ENCODE results near the gene ACTA1.
"Not testable (repeated sequence)": the region's sequence is repeated elsewhere in the genome, so short reads cannot be mapped to it uniquely, and the experiment has no call there.

ACTA1 gene

GRCh38 chr1:229434005-229434640 is at the start of gene ACTA1:
Gene ACTA1, minus strand, starts transcription at chr1:229434094. Its CDS starts 979 bp downstream, at chr1:229433115.
- DNase-seq: no peak

- DNase-seq: no peak
Measured at GRCh38 chr1:229482511-229482910, 48.6 kb upstream of the ACTA1 start.

DNA sequence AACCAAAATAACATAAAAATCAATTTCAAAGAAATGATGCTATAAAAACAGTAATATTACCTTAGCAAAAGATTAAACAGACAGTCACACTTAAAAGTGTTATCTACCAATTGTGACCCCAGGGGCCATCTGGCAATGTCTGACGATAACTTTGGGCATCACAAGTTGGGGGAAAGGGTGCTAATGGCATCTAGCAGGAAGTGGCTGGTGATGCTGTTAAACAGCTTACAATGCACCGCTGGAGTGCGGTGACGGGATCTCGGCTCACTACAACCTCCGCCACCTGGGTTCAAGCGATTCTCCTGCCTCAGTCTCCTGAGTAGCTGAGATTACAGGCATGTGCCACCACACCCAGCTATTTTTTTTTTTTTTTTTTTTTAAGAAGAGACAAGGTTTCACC is 46.6 kb upstream of the ACTA1 start:
- DNase-seq: no peak

GRCh38 chr1:229479660-229480399 is 45.9 kb upstream of the ACTA1 start:
- DNase-seq: no peak

DNA sequence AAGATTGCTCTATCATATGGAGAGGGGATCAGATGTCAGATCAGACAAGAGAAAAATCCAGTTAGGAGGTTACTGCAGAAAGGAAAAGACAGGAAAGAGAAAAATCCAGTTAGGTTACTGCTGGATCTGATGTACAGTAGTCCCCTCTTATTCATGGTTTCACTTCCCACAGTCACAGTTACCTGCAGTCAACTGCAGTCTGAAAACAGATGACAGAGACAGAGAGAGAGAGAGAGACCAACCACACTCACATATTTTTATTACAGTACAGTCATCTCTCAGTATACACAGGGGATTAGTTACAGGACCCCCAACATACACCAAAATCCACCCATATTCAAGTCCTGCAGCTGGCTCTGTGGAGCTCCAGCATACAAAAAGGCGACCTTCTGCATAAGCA is 45.0 kb upstream of the ACTA1 start:
- no peak for DNase-seq

DNA sequence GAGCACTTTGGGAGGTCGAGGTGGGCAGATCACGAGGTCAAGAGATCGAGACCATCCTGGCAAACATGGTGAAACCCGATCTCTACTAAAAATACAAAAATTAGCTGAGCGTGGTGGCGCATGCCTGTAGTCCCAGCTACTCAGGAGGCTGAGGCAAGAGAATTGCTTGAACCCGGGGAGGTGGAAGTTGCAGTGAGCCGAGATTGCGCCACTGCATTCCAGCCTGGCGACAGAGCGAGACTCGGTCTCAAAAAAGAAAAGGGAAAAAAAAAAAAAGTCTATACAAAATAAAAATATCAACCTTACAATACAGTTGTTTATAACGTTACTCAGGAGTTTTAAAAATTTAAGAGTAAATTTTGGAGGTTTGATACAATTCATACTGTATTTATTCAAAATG is 42.0 kb upstream of the ACTA1 start:
- not testable (repeated sequence) for DNase-seq

DNA sequence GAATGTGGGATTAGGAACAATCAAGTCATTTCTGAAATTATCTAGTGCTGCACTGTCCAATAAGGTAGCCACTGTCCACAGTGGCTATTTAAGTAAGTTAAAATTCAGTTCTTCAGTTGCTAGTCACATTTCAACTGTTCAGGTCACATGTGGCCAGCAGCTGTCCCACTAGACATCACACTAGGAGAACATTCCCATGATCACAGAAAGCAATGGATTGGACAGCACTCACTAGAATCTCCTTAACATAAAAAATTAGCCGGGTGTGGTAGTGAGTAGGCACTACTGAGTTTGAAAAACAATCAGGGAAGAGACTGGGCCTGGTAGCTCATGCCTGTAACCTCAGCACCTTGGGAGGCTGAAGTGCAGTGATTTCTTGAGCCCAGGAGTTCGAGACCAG is 40.6 kb upstream of the ACTA1 start:
- DNase-seq: no peak

- no peak for DNase-seq
Measured at GRCh38 chr1:229471175-229471574, 37.3 kb upstream of the ACTA1 start.

DNA sequence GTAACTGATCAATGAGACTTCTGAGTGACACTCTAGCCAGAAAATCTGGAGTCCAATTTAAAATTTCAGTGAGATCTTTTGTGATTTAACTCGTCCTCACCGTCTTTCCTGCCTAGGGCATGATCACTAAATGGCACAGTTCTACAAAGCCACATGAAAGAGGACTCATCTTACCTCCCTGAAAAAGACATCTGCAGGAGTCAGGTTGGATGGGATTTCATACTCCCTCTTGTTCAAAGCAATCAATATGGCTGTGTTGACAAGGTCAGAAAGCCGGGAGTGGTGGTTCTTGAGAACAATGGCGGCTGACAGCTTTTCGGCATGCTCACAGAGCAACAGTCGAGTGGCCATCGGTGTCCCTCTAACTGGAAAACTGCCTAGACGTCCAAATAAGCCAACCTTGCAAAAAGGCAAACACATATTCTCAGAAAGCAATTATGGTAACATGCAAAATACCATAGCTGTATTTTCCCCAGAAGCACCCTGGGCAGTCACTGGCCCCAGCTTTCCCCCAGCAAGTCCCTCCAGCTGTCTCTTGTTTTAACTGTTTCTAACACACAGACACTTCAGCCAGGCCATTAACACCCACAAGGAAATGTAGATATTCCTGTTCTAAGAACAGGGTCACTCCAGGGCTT is 36.6 kb upstream of the ACTA1 start:
- DNase-seq: no peak

GRCh38 chr1:229466887-229467286 is 33.0 kb upstream of the ACTA1 start:
- no peak for DNase-seq

GRCh38 chr1:229464672-229465071 is 30.8 kb upstream of the ACTA1 start:
- no peak for DNase-seq

DNA sequence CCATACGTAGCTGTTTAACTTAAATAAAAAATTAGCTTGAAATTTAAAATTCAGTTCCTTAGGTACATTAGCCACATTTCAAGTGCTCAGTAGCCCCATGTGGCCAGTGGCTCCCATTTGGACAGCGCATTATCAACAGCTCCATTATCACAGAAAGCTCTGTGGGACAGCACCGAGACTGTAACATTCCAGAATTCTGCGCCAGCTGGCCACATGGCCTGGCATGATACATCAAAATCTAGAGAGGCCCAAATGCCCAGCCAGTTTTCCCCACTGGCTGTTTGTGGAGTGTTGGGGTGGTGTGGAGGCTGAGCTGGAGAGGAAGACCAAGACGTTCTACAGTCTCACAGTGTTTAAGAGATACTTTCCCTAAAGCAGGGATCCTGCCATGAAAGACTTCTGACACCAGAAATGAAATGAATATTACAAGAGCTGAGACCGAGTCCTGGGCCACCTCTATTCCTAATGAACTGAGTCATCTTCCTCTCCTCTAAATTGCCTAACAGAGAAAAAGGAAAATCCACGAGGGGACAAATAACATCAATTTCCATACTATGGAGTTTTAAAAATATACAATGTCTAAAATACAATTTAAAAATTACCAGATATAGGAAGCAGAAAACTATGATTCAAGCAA is 27.3 kb upstream of the ACTA1 start:
- no peak for DNase-seq

DNA sequence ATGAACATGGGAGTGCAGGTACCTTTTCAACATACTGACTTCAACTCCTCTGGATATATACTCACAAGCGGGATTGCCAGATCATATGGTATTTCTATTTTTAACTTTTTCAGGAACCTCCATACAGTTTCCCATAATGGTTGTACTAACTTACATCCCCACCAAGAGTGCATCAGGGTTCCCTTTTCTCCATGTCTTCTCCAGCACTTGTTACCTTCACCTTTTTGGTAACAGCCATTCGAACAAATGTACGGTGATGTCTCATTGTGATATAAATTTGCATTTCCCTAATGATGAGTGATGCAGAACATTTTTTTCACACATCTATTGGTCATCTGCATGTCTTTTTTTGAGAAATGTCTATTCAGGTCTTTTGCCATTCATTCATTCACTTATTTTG is 25.9 kb upstream of the ACTA1 start:
- DNase-seq: no peak

- DNase-seq: no peak
Measured at GRCh38 chr1:229457436-229457835, 23.5 kb upstream of the ACTA1 start.

DNA sequence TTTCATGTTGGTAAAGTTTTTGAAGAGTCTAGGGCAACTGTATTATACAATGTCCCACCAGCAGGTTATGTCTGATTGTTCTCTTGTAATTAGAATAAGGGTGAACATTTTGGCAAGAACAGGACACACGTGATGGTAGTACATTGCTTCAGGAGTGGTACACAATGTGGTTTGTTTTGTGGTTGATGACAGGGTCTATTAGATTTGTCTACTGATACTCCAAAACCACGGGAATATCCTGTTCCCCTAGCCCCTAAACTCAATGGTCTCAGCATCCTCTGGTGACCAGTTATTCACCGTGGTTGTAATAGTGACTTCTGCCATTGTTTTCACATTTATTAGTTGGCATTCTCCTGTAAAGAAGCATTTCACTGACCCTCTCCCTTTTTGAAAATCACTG is 22.1 kb upstream of the ACTA1 start:
- no peak for DNase-seq

- no peak for DNase-seq
Measured at GRCh38 chr1:229454056-229454455, 20.2 kb upstream of the ACTA1 start.

- no peak for DNase-seq
Measured at GRCh38 chr1:229452956-229453801, 19.3 kb upstream of the ACTA1 start.

DNA sequence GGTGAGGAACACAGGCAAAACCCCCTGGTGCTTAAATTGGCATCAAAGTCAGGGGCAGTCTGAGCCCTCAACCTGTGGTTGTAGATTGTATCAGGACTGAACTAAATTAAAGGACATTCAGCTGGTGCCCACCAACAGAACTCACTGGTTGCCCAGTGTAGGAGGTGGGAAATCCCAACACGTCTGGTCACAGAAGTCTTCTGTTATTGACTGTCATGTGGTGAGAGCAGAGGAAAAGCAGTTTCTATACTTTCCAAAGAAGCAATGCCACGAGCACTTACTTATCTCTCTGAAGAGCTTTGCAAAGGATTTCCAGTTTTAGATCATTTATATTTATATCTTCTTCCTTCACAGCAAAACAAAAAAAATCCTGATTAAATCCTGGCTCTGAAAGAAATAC is 15.0 kb upstream of the ACTA1 start:
- DNase-seq: no peak

- no peak for DNase-seq
Measured at GRCh38 chr1:229448354-229448753, 14.5 kb upstream of the ACTA1 start.

- DNase-seq: no peak
Measured at GRCh38 chr1:229447809-229448252, 13.9 kb upstream of the ACTA1 start.

DNA sequence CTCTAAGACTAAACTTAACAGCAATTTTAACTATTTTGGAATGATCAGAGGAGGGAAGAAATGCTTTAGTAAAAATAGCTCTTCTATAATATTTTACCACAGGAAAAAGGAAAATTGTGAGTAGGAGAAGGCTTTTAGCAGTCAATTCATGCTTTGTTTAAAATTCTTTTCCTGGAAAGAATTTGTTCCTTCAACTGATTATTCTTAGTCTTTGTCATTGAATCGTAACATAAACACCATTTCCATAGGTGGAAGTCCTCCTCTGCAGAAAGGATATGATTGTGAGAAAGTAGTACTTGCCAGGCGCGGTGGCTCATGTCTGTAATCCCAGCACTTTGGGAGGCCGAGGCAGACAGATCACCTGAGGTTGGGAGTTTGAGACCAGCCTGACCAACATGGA is 11.9 kb upstream of the ACTA1 start:
- DNase-seq: no peak

DNA sequence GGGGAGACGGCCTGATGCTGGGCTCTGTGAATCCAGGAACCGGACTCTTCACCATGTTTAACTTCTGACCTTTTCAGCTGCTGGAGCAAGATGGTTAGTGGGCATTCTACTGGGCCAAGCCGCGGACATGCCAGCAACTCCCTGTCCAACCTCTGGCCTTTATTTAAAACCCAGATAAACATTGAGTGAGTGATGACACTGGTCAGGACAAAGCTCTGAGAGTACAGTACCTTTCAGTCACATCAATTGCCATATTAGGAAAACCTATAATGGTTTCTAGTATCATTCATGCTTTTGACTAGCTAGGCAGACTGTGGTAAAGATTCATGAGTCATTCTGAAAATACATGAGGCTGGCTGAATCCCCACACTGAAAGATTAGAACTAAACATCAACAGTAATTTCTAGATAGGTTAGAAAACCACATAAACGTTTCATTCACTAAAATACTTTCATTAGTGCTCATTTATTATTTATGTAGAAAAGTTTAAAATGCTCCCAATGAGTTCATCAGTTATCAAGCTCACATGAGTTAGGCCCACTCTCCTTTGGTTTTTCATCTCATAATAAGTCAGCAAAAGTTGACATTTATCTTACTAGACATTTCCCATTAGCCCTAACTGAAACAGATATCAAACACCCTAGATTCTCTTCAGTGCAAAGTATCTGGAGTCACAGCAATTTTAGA is 7.1 kb upstream of the ACTA1 start:
- no peak for DNase-seq

All from activated CD4-positive, CD25-positive, alpha-beta regulatory T cell treated with anti-CD3 and anti-CD28 coated beads, Interleukin-2, amount 50 U/mL, for 72 hours (primary cell).